ENCODE results near the gene MMP7.

DNA sequence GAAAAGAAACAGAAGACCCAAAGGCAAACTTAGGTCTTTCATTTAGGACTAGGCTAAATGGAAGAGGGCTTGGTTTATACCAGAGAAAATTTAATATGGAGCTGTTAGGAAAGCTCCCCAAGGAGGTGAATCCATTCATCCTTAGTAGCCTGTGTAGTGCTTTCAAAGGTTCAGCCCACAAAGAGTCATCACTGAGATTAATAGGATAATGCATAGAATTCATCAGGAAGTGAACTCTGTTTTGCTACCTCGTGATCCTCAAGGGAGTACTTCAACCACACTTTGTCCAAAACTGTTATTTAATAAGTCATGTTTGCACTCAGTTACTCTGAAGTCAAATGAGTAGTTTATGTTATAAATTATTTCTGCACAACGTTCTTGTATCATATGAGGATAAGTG, 43.3 kb upstream of the MMP7 start:
- TF ChIP-seq SMC3 (IDR thresholded peaks at IDR 0.05; ENCODE audit: low read depth, low read length) (no peak), CEBPB (IDR thresholded peaks at IDR 0.05; ENCODE audit: low read depth, low read length) (no peak), POLR2A (IDR thresholded peaks at IDR 0.05; ENCODE audit: low read depth, low read length) (no peak), RAD21 (IDR thresholded peaks at IDR 0.05; ENCODE audit: low read length) (no peak), RCOR1 (IDR thresholded peaks at IDR 0.05; ENCODE audit: insufficient replicate concordance, low read length) (no peak)
- TF ChIP-seq, protein P1, sequence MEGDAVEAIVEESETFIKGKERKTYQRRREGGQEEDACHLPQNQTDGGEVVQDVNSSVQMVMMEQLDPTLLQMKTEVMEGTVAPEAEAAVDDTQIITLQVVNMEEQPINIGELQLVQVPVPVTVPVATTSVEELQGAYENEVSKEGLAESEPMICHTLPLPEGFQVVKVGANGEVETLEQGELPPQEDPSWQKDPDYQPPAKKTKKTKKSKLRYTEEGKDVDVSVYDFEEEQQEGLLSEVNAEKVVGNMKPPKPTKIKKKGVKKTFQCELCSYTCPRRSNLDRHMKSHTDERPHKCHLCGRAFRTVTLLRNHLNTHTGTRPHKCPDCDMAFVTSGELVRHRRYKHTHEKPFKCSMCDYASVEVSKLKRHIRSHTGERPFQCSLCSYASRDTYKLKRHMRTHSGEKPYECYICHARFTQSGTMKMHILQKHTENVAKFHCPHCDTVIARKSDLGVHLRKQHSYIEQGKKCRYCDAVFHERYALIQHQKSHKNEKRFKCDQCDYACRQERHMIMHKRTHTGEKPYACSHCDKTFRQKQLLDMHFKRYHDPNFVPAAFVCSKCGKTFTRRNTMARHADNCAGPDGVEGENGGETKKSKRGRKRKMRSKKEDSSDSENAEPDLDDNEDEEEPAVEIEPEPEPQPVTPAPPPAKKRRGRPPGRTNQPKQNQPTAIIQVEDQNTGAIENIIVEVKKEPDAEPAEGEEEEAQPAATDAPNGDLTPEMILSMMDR (conservative IDR thresholded peaks at IDR 0.05; ENCODE audit: low read depth, low read length) = no peak
- TF ChIP-seq, protein P2, sequence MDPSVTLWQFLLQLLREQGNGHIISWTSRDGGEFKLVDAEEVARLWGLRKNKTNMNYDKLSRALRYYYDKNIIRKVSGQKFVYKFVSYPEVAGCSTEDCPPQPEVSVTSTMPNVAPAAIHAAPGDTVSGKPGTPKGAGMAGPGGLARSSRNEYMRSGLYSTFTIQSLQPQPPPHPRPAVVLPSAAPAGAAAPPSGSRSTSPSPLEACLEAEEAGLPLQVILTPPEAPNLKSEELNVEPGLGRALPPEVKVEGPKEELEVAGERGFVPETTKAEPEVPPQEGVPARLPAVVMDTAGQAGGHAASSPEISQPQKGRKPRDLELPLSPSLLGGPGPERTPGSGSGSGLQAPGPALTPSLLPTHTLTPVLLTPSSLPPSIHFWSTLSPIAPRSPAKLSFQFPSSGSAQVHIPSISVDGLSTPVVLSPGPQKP (IDR thresholded peaks at IDR 0.05; ENCODE audit: borderline replicate concordance, low read depth, low read length) = no peak
